ENCODE measurements around the gene GALNT10. TPM values are rescaled to one million over a fixed set of nuclear protein-coding genes. Genes with fewer than 3 reads are reported as not detected.
"Not testable (repeated sequence)": the region's sequence is repeated elsewhere in the genome, so short reads cannot be mapped to it uniquely, and the experiment has no call there.

GALNT10 gene
- total RNA-seq, 1 donor from 2014 or later: 31.8 TPM

DNA sequence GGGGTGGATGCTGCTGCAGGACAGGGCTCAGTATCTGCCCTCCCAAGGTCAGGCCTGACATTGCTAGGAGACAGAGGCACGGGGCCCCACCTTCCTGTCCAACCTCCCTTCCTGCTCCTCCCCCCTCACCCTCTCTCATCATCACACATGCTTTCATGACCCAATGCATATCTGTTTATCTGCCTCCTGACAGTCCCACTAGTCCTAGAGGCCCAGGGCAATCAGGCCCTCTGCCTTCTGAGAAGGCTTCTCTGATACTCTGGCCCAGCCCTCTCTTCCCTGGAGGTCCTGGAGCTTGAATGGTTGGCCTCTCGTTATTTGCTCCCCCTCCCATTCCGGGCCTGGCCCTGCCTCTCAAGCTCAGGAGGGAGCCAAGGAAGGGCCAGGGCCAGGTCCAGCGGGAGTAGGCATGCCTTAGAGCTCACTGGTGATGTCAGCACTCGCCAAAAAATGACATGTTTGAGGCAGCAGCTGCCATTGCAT lies 164.6 kb downstream of the GALNT10 start:
- DNase-seq (ENCODE audit: low spot score): no peak

GRCh38 chr5:154356020-154356655 lies 165.6 kb downstream of the GALNT10 start:
- no peak for DNase-seq (ENCODE audit: low spot score)

DNA sequence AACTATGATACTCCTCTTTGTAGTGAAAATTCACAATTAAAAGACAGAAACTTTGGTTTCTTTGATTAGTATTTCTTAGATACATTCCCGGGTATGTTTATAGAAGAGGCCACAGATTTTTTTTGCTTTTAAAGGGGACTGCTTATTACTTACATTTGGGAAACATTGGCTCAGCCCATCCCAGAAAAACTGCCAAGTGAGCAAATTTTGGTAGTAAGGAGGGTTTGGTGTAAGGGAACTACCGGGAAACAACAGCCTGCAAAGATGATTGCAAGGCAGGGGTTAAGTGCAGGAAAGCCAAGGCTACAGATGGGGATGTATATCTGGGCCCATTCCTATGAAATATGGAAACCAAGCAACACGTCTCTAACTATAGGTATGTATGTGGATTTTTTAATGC lies 166.4 kb downstream of the GALNT10 start:
- no peak for DNase-seq (ENCODE audit: low spot score)

- DNase-seq (ENCODE audit: low spot score): no peak
These were observed 168.1 kb downstream of the GALNT10 start for GRCh38 chr5:154358516-154359220.

GRCh38 chr5:154359221-154359573 lies 168.7 kb downstream of the GALNT10 start:
- no peak for DNase-seq (ENCODE audit: low spot score)

- not testable (repeated sequence) for DNase-seq (ENCODE audit: low spot score)
These were observed 169.7 kb downstream of the GALNT10 start for GRCh38 chr5:154360241-154360640.

- DNase-seq (ENCODE audit: low spot score): no peak
These were observed 172.9 kb downstream of the GALNT10 start for GRCh38 chr5:154363411-154363810.

DNA sequence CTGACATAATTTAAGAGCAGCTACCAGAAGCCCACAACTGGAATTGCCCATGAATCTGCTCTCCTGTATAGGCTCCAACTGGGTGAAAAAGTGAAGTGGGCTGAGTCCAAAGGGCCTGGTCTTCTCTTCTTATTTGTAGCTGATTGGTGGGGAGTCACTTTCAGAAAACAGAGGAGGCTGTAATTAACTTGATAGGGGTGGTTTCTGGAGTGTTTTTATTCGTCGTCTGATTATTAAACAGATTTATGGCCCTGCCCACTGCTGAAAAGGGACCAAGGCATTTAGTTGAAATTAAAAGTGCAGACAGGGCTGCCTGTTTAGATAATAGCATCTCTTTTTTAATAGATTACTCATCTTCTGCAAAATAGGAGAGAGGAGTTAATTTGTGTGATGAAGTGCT lies 174.2 kb downstream of the GALNT10 start:
- no peak for DNase-seq (ENCODE audit: low spot score)

DNA sequence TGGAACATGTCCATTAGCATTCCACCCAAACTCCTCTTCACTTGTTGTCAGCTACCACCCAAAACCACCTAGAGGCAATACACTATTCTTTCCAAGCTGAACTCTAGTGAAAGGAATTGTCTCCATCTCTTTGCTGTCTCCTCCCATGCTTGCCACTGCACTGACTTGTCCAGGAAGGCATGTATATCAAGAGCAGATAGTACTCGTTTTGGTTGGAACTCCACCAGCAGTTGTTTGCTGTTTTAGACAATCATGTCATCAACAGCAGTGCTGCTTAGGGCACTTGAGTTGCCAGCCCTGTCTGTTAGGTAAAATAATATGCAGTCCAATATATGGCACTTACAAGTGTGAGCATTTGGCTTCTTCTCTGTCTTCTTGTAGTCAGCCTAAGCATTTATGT lies 175.3 kb downstream of the GALNT10 start:
- no peak for DNase-seq (ENCODE audit: low spot score)

GRCh38 chr5:154366353-154366752 lies 175.8 kb downstream of the GALNT10 start:
- no peak for DNase-seq (ENCODE audit: low spot score)

DNA sequence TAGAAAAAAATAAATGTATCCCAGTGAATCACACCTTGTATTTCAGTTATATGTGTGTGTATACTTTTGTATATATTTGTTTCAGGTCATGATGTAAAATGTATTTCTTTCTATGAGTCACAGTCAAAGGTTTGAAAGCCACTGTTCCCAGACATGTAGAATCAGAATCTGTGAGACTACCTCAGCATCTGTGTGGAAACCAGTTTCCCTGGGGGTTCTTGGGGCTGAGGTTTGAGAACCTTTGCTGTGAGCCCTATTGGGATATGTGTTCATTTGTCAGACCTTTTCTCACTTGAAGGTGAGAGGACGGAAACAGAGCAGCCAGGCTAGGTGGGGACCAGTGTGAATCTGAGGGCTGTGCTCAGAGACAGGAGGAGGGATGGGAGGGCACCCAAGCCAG lies 176.6 kb downstream of the GALNT10 start:
- DNase-seq (ENCODE audit: low spot score): no peak

DNA sequence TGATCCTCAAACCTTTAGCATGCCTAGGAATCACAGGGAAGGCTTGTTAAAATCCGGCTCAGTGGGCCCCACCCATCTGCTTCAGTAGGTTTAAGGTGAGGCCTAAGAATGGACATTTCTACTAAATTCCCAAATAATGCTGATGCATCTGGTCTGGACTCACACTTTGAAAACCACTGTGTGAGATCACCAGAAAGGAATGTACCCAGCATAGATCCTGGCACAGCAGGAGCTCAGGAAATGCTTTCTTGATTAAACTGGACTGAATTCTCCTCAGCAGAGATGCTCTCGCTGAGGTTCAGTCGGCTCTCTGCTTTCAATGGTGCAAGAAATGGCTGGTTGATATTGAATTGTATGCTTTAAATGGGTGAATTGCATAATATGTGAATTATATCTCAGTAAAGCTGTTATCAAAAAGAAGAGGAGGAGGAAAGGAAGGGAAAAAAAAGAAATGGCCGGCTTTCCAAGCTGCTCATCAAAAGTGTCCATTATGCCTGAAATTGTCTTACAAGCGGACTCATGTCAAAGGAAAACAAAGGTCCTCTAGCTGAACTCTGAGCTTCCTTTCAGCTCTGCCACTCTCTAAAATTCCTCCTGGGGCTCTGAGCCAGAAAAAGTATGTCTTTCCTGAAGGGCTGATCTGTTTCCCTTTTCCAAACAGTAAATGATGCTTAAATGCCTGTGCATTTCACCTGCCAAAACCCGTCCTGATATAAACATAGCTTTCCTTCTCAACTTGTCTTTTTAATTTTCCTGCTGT lies 177.7 kb downstream of the GALNT10 start:
- DNase-seq (ENCODE audit: low spot score): peak; percentile 91

GRCh38 chr5:154369682-154370081 lies 179.1 kb downstream of the GALNT10 start:
- DNase-seq (ENCODE audit: low spot score): no peak

DNA sequence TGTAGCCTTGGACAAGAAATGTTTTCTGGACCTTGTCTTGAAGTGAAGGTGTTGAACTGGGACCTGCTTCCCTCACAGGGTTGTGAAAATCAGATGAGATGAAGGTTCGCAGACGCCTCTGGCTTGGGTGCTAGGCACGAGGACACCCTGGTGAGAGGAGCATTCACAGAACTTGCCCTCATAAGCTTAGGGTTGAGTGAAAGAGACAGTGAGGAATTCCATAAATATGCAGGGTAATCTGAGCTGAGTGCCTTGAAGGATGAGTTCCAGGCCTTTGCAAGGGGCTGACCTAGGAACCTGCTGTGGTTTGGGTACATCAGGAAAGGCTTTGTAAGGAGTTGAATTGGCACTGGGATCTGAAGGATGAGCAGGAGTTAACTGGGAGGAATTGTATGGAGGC lies 179.6 kb downstream of the GALNT10 start:
- peak; percentile 49 for DNase-seq (ENCODE audit: low spot score)

DNA sequence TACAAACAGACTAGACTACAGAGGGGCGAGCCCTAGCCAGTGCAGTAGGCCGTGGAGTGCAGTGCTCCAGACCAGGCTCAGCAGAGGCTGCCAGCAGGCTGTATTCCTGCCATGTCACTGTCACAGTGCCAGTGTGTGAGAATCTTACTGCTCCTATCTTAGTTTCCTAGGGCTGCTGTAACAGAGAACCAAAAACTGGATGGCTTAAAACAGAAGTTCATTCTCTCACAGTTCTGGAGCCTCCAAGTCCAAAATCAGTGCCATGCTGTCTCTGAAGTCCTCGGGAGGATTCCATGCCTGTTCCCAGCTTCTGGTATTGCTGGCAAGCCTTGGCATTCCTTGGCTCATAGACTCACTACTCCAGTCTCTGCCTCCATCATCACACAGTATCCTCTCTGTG lies 180.3 kb downstream of the GALNT10 start:
- no peak for DNase-seq (ENCODE audit: low spot score)

GRCh38 chr5:154371687-154372086 lies 181.2 kb downstream of the GALNT10 start:
- peak; percentile 91 for DNase-seq (ENCODE audit: low spot score)

DNA sequence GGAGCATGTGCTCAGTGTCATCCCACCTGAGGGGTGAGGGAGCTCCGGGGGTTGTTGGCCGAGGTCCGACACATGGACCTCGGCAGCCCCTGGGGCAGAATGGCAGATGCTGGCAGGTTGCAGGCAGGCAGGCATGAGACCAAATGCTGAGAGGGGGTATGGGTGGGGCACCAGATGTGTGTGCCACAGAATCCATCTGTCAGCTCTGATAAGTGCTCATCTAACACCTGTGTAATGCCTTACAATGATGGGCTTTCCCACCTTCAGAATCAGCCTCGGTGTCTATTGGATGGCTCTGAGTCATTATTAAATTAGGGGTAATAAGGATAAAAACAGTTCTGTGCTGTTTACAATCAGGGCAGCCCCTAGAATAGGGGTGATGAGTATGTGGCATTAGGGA lies 182.1 kb downstream of the GALNT10 start:
- DNase-seq (ENCODE audit: low spot score): no peak

DNA sequence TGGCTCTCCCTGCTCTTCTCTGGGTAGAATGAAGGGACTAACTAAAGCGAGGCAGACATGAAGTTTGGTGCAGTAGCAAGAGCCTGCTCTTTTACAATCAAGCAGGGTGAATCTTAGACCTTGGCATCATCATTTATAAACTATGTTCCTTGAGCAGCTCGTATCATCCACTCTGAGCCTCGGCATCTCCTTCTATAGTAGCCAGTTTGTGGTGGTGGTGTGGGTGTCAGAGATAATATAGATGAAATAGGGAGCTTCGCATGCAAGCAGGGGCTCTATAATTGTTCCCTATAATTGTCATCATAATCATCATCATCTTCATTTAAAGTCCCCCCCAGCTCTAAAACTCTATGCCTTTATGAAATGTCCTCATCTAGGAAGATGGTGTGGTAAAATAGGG lies 182.8 kb downstream of the GALNT10 start:
- DNase-seq (ENCODE audit: low spot score): no peak

GRCh38 chr5:154373729-154374179 lies 183.2 kb downstream of the GALNT10 start:
- DNase-seq (ENCODE audit: low spot score): no peak

DNA sequence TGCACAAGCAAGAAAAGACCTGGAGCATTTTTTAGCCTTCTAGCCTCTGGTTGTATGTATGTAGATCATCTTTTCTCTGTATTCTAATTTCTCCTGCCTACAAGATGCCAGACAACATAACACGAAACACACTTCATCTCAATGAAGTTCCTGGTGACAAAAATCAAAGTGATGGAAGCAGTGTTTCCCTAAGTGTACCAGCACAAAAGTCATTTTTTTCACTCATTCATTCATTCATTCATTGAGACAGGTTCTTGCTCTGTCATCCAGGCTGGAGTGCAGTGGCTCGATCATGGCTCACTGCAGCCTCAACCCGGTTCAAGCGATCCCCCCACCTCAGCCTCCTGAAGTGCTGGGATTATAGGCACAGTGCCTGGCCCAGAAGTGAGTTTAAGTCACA lies 183.7 kb downstream of the GALNT10 start:
- no peak for DNase-seq (ENCODE audit: low spot score)

DNA sequence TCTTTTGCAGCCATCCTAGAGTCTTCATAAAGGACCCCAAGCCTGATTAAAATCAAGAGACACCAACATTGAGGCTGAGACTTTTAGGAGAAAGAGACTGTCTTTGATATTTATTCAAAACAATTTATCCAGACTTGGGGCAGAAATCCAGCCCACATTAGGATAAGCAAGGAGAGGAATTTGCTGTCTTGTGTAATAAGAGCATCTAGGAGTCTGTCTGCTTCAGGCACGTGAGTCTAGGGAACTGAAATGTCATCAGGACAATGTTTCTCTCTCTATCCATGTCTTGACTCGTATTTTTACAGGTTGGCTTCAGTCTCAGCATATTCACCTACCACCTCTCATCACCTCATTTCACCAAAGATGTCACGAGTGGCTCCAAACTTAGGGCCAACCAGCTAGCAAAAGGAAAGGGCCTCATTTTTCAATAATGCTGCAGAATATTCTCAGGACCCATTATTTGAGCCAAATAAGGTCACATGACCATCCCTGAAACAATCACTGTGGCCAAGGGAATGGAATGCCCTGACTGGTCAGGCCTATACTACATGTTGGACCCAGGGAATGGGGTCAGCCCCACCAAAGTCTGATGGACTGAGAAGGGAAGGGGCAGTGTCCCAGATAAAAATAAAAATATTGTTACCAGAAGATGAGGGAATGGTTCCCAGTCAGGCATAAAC lies 184.9 kb downstream of the GALNT10 start:
- DNase-seq (ENCODE audit: low spot score): peak; percentile 55

DNA sequence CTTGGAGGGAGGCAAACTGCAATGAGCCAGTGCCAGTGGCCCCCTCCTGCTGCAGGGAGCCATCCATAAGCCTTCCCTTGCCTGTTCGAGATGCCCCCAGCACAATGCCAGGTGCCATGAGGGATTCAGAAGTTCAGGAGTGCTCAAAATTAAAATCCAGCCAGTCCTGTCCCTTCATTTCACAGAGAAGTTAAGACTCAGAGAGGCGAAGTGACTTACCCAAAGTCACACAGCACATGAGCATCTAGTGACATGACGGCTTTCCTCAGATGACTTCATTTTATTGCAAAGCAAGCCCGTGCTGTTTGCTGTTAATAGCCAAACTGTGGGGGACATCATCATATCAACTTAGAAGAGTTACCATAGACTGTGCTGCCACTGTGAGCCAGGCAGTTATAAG lies 185.9 kb downstream of the GALNT10 start:
- no peak for DNase-seq (ENCODE audit: low spot score)

Data from umbilical cord (tissue), 2 donors.